ENCODE measurements around the gene STAU1.
"Not testable (repeated sequence)": the region's sequence is repeated elsewhere in the genome, so short reads cannot be mapped to it uniquely, and the experiment has no call there.

The STAU1 gene

DNA sequence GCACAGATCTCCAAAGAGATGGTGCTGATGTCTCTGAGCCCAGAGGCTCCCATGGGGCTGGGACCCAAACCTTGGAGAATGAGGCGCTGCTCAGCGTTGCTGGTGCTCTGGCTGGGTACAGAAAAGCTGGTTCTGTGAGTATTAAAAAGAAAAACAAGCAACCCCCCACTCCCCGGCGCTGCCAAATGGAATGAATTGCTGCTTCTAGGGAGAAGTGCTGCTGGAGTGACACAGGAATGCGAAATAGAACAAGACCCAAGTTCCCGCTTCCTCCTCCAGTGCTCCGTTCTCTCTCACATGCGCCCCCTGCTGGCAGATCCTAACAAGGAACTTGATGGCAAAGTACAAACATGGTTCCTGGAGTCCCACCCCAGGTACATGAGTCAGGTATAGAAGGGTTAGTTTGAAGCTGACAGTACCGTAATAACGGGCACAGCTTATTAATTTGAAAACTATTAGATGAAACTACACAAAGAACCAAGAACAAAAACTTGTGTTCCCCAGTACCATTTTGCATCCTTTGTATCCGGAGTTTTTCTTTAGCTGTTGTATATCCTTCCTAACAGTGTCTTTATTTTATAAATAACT is 29.0 kb upstream of the STAU1 start:
- Mint-ChIP-seq H3K4me1 (peaks cover 24% of the 10 kb centered on the region), H3K4me3 (no peak overlapping the region), H3K9me3 (no peaks in the 10 kb centered on the region), H3K27me3 (no peaks in the 10 kb centered on the region), H3K36me3 (peaks cover 13% of the 10 kb centered on the region), H3K27ac (no peak overlapping the region)
- ATAC-seq: peak; percentile 62

- Mint-ChIP-seq H3K36me3 (peaks cover 4% of the 10 kb centered on the region), H3K4me3 (no peak overlapping the region), H3K9me3 (peaks cover 3% of the 10 kb centered on the region)
Observed at GRCh38 chr20:49215232-49215631, 27.1 kb upstream of the STAU1 start.

DNA sequence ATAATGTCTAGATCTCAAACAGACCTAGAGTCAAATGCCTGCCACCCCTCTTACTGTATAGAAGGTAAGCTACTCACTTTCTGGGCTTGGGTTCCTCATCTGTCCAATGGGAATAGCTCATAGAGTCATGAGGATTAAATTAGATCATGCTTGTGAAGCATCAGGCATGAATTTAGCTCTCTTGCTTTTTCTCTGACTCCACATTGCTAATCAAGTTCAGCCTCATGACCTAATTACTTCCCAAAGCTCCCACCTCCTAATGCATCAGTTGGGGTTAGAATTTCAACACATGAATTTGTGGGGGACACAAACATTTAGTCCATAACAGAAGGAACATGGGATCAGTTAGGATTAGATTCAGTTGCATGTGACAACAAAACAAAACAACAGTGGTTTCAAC is 26.4 kb upstream of the STAU1 start:
- H3K36me3 Mint-ChIP-seq: peaks cover 7% of the 10 kb centered on the region
- H3K9me3 Mint-ChIP-seq: peaks cover 6% of the 10 kb centered on the region
- H3K27me3 Mint-ChIP-seq: no peaks in the 10 kb centered on the region
- no peak for ATAC-seq
- no peak overlapping the region for H3K27ac Mint-ChIP-seq
- H3K4me3 Mint-ChIP-seq: no peak overlapping the region
- peaks cover 7% of the 10 kb centered on the region for H3K4me1 Mint-ChIP-seq

More at GRCh38 chr20:49215232-49215631, 27.1 kb upstream of the STAU1 start:
- no peak for ATAC-seq
- Mint-ChIP-seq H3K27me3 (no peaks in the 10 kb centered on the region), H3K27ac (no peak overlapping the region), H3K4me1 (peaks cover 11% of the 10 kb centered on the region)

GRCh38 chr20:49210757-49211110 is 22.6 kb upstream of the STAU1 start:
- ATAC-seq: no peak
- H3K4me3 Mint-ChIP-seq: no peak overlapping the region
- no peak overlapping the region for H3K27ac Mint-ChIP-seq
- H3K4me1 Mint-ChIP-seq: no peaks in the 10 kb centered on the region
- peaks cover 7% of the 10 kb centered on the region for H3K36me3 Mint-ChIP-seq
- no peaks in the 10 kb centered on the region for H3K27me3 Mint-ChIP-seq
- peaks cover 6% of the 10 kb centered on the region for H3K9me3 Mint-ChIP-seq

DNA sequence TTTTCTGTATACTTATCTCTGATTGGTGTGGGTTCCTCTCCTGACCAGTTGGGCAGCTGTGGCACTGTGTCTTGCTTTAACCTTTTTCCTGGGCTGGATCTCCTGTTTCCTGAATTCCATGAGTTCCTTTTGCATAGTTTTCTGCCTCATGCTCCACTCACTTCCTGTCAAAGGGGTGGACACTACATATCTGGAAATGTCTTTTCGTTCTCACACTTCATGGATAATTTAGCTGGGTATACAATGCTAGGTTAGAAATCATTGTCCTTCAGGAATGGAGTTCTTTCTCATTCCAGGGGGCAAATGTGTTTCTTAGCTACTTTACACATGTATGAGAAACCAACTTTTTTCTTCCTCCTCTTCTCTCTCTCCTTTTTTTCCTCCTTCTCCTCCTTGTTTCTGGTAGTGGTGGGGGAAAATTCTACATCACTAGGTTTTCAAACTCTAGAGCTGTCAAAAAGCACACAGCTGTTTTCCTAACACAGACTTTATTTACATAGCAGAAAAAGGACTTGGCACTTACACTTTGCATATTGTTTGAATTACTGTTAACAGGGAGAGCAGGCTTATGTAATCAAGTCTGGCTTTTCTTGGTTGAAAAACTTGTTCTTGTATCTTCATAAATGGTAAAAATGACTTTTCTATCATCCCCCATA is 22.1 kb upstream of the STAU1 start:
- no peak for ATAC-seq
- Mint-ChIP-seq H3K4me1 (no peaks in the 10 kb centered on the region), H3K27me3 (no peaks in the 10 kb centered on the region), H3K4me3 (no peak overlapping the region), H3K36me3 (peaks cover 7% of the 10 kb centered on the region), H3K9me3 (peaks cover 6% of the 10 kb centered on the region), H3K27ac (no peak overlapping the region)

- H3K4me1 Mint-ChIP-seq: no peaks in the 10 kb centered on the region
- no peaks in the 10 kb centered on the region for H3K27me3 Mint-ChIP-seq
- H3K36me3 Mint-ChIP-seq: peaks cover 7% of the 10 kb centered on the region
- H3K9me3 Mint-ChIP-seq: peaks cover 6% of the 10 kb centered on the region
- no peak overlapping the region for H3K4me3 Mint-ChIP-seq
- no peak overlapping the region for H3K27ac Mint-ChIP-seq
- ATAC-seq: no peak
Observed at GRCh38 chr20:49207076-49207475, 18.9 kb upstream of the STAU1 start.

GRCh38 chr20:49203746-49204145 is 15.6 kb upstream of the STAU1 start:
- H3K4me1 Mint-ChIP-seq: no peaks in the 10 kb centered on the region

GRCh38 chr20:49203011-49203410 is 14.9 kb upstream of the STAU1 start:
- no peaks in the 10 kb centered on the region for H3K36me3 Mint-ChIP-seq
- no peak overlapping the region for H3K4me3 Mint-ChIP-seq
- H3K4me1 Mint-ChIP-seq: no peaks in the 10 kb centered on the region
- H3K9me3 Mint-ChIP-seq: peaks cover 4% of the 10 kb centered on the region
- ATAC-seq: no peak
- no peak overlapping the region for H3K27ac Mint-ChIP-seq
- no peaks in the 10 kb centered on the region for H3K27me3 Mint-ChIP-seq

More at GRCh38 chr20:49203746-49204145, 15.6 kb upstream of the STAU1 start:
- Mint-ChIP-seq H3K4me3 (no peak overlapping the region), H3K27me3 (no peaks in the 10 kb centered on the region), H3K27ac (no peak overlapping the region), H3K36me3 (no peaks in the 10 kb centered on the region), H3K9me3 (peaks cover 4% of the 10 kb centered on the region)
- no peak for ATAC-seq

DNA sequence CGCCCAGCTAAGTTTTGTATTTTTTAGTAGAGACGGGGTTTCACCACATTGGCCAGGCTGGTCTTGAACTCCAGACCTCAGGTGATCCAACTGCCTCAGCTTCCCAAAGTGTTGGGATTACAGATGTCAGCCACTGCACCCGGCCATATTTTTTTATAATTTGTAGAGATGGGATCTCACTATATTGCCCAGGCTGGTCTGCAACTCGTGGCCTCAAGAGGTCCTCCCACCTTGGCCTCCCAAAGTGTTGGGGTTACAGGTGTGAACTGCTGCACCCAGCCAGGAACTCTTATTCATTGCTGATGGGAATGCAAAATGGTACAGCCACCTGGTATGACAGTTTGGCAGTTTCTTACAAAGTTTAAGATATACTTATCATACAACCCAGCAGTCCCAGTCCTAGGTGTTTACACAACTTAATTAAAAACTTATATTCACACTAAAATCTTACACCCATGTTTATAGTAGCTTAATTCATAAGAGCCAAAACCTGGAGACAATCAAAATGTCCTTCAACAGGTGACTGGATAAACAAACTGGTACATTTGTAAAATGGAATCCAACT is 11.7 kb upstream of the STAU1 start:
- ATAC-seq: no peak
- Mint-ChIP-seq H3K27ac (no peak overlapping the region), H3K4me3 (no peak overlapping the region), H3K9me3 (peaks cover 4% of the 10 kb centered on the region), H3K4me1 (no peaks in the 10 kb centered on the region), H3K27me3 (no peaks in the 10 kb centered on the region), H3K36me3 (no peaks in the 10 kb centered on the region)

- not testable (repeated sequence) for H3K27me3 Mint-ChIP-seq, H3K36me3 Mint-ChIP-seq, ATAC-seq, H3K4me3 Mint-ChIP-seq, H3K4me1 Mint-ChIP-seq, H3K27ac Mint-ChIP-seq, H3K9me3 Mint-ChIP-seq
Observed at GRCh38 chr20:49192944-49193518, 4.9 kb upstream of the STAU1 start.

DNA sequence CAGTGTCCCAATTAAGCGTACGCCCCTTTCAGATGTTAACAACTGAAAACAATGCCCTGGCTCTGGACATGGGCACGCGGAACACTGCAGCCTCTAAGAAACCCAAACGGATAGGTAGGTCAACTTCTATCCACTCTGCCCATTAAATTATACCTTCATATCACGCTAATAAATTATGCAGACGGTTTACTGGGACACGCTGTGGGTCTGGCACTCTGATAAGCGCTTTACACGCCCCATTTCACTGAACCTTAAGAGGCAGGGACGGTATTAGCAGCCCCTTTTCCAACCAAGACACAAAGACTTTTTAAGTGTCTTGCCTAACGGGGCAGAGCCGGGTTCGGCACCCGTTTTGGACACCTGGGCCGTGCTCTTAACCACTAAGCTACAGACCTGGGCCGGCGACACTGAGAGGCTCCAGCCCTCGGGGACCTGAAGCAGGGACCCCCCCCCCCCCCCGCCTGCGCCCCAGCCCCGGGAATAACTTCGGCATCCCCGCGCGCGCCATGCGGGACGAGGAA is 744 bp downstream of the STAU1 start:
- Mint-ChIP-seq H3K36me3 (peaks cover 5% of the 10 kb centered on the region), H3K9me3 (no peaks in the 10 kb centered on the region), H3K27ac (peak overlapping the region; percentile 14), H3K27me3 (peaks cover 8% of the 10 kb centered on the region), H3K4me1 (peaks cover 50% of the 10 kb centered on the region), H3K4me3 (peak overlapping the region; percentile 86)
- peak; percentile 2 for ATAC-seq

DNA sequence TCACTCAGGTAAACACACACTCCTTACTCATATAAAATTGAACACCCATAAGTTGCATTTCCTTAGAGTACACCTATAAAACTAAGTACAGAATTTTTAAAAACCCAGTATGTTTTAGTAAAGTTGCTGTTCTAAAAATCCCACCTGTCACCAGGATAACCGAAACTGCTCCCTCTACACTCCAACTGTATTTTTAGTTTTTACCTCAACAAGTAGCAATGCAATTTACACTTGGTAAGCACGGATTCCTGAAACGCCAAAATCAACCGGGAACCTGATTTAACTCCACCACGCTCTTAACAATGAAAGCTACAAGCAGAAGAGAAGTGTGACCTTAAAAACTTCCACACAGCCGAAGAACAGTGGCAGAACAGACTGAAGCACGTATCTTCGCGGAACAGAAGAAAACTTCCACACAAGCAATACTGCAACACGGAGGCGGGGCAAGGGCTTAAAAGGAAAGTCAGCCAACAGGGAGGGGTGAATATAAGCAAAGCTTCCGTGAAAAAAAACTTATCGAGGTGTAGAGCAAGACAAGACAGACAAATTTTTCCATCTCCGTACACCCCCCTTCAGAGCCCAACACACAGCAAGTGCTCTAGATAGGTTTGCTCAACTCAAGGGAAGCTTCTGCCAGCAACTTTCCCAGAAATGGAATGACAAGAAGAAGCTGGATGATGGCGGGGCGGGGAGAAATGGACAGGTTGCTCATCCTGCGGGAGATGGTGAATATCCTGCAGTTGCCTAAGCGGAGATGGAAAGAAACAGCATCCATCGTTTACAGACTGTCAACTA is 1.4 kb downstream of the STAU1 start:
- peaks cover 54% of the 10 kb centered on the region for H3K4me1 Mint-ChIP-seq
- H3K4me3 Mint-ChIP-seq: peak overlapping the region; percentile 85
- ATAC-seq: peak; percentile 25
- peaks cover 5% of the 10 kb centered on the region for H3K36me3 Mint-ChIP-seq
- peak overlapping the region; percentile 14 for H3K27ac Mint-ChIP-seq
- peaks cover 8% of the 10 kb centered on the region for H3K27me3 Mint-ChIP-seq
- no peaks in the 10 kb centered on the region for H3K9me3 Mint-ChIP-seq

DNA sequence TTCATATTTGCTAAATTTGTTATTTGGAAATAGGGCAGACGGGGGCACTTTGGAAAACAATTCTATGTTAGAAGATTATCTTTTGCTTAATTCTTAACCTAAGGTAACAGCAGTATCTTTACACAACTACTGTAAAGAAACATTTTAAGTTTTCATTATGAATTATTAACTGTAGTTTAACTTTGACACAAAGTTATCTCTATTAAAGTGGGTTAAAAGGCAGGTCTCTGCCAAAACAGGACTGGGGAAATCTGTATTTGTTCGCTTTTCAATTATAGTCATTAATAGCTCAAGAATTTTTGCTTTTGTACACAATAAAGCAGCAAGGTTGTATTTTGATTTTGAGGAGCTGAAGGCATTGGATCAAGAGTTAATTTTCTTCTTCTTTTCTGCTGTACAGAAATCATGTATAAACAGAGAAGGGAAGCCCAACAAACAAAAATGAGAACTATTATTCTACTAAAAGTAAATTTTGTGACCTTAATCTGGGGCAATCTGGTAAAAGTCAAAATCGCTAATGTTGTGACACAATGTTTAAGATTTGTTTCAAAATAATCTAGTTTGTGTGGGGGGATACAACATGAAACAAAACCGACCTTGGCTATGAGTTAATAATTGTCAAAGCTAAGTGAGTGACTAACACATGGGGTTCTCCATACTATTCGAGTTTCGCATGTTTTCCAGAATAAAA is 2.9 kb downstream of the STAU1 start:
- H3K27ac Mint-ChIP-seq: no peak overlapping the region
- ATAC-seq: no peak
- H3K27me3 Mint-ChIP-seq: peaks cover 8% of the 10 kb centered on the region
- no peaks in the 10 kb centered on the region for H3K9me3 Mint-ChIP-seq
- peaks cover 5% of the 10 kb centered on the region for H3K36me3 Mint-ChIP-seq
- no peak overlapping the region for H3K4me3 Mint-ChIP-seq
- peaks cover 66% of the 10 kb centered on the region for H3K4me1 Mint-ChIP-seq

GRCh38 chr20:49184691-49185070 is 3.5 kb downstream of the STAU1 start:
- Mint-ChIP-seq H3K27ac (no peak overlapping the region), H3K36me3 (peaks cover 5% of the 10 kb centered on the region), H3K9me3 (no peaks in the 10 kb centered on the region), H3K27me3 (peaks cover 4% of the 10 kb centered on the region), H3K4me1 (peaks cover 72% of the 10 kb centered on the region), H3K4me3 (no peak overlapping the region)
- ATAC-seq: no peak

DNA sequence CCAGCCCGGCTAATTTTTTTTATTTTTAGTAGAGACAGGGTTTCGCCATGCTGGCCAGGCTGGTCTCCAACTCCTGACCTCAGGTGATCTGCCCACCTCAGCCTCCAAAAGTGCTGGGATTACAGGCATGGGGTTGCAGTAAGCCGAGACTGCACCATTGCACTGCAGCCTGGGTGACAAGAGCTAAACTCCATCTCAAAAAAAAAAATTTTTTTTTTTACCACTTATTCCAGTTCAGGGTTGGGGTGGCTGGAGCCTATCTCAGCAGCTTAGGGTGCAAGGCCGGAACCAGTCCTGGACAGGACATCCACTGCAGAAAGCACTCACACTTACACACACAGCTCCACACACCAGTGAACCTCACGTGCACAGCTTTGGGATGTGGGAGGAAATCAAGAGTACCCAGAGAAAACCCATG is 4.0 kb downstream of the STAU1 start:
- H3K9me3 Mint-ChIP-seq, ATAC-seq, H3K27ac Mint-ChIP-seq, H3K27me3 Mint-ChIP-seq, H3K4me3 Mint-ChIP-seq, H3K36me3 Mint-ChIP-seq: not testable (repeated sequence)
- peaks cover 78% of the 10 kb centered on the region for H3K4me1 Mint-ChIP-seq
